GM12878 (cell line): Measurements from ENCODE around the gene ARHGEF10L. TPM values are rescaled to one million over a fixed set of nuclear protein-coding genes. Genes with fewer than 3 reads are reported as not detected.

Experiments used
- ATAC-seq: fragments of 200-7000 bp; cut with Tn5 transposase; 3 replicates; pipeline ENCODE4 v1.9.1; 2020; ENCODE audit warnings: mild to moderate bottlenecking, moderate library complexity
- BruUV-seq: library from RNA; stranded (reverse); fragments of 400-500 nt; replicated peaks from 2 replicates; lab custom pipeline; 2021; lab: Mats Ljungman, UMichigan
- CTCF ChIA-PET: fragments of 300-600 bp; sonication (Branson Sonifier 250); formaldehyde crosslinking; extraction: SDS; loops from one replicate; lab custom pipeline; 2021; ENCODE audit warnings: inconsistent platforms; lab: Yijun Ruan, JAX
- POLR2A ChIA-PET: fragments of 350-600 bp; formaldehyde crosslinking; extraction: SDS; loops from one replicate; lab custom pipeline; 2021; ENCODE audit warnings: inconsistent platforms; lab: Charles Lee
- RAD21 ChIA-PET: fragments of 300-600 bp; sonication (Branson Sonifier 250); formaldehyde crosslinking; loops from one replicate; lab custom pipeline; 2023; ENCODE audit warnings: antibody characterized with exemption; ENCODE audit not compliant: unreplicated experiment; lab: Charles Lee
- SMC1A ChIA-PET: fragments of 300-600 bp; sonication (Branson Sonifier 250); formaldehyde crosslinking; loops from one replicate; lab custom pipeline; 2023; ENCODE audit not compliant: unreplicated experiment, uncharacterized antibody; lab: Charles Lee
- DNase-seq: peaks from one replicate; pipeline ENCODE4 v3.0.0-alpha.2; 2011; ENCODE audit warnings: low read depth, low spot score
- FAIRE-seq: peaks from 3 replicates; lab custom pipeline; 2011; peaks lifted over from hg19 to GRCh38; lab: Jason Lieb, UNC
- H2AFZ ChIP-seq: 2 replicates; pipeline ENCODE4 v1.6.0; 2011; ENCODE audit warnings: low read depth, low read length, control low read depth; ENCODE audit not compliant: control insufficient read depth
- H3K27ac ChIP-seq: 2 replicates; pipeline ENCODE4 v1.5.1; 2011; ENCODE audit warnings: control low read depth; ENCODE audit not compliant: control insufficient read depth, insufficient read depth
- H3K27me3 ChIP-seq, 2 experiments: replicated peaks in 1 of 2; 2 replicates each; pipeline versions ENCODE4 v1.6.0 to v1.6.1; 2011; ENCODE audit warnings: low read length in 1 of 2; ENCODE audit not compliant: control insufficient read depth in 2 of 2, insufficient read depth in 2 of 2
- H3K36me3 ChIP-seq, 2 experiments: 2 replicates each; pipeline ENCODE4 v1.5.1; 2011; ENCODE audit warnings: low read length in 1 of 2; ENCODE audit not compliant: control insufficient read depth in 2 of 2, insufficient read depth in 2 of 2
- H3K4me1 ChIP-seq: 2 replicates; pipeline ENCODE4 v1.6.1; 2011; ENCODE audit warnings: mild to moderate bottlenecking, low read length, moderate library complexity, mixed read lengths; ENCODE audit not compliant: control insufficient read depth, insufficient read depth
- H3K4me2 ChIP-seq: 2 replicates; pipeline ENCODE4 v1.6.0; 2011; ENCODE audit warnings: control low read depth; ENCODE audit not compliant: control insufficient read depth, insufficient read depth
- H3K4me3 ChIP-seq: fragments of 200-600 bp; sonication (generic); 2 replicates; pipeline ENCODE4 v1.5.1; 2016
- H3K79me2 ChIP-seq: 2 replicates; pipeline ENCODE4 v1.6.0; 2011; ENCODE audit warnings: low read length; ENCODE audit not compliant: control insufficient read depth, insufficient read depth
- H3K9ac ChIP-seq: 2 replicates; pipeline ENCODE4 v1.8.0; 2011; ENCODE audit warnings: low read length, control low read depth, mixed read lengths; ENCODE audit not compliant: control insufficient read depth, insufficient read depth
- H3K9me3 ChIP-seq: replicated peaks from 3 replicates; pipeline ENCODE4 v1.5.1; 2011; ENCODE audit warnings: mild to moderate bottlenecking, low read length; ENCODE audit not compliant: control insufficient read depth, insufficient read depth
- H4K20me1 ChIP-seq: 2 replicates; pipeline ENCODE4 v1.6.0; 2011; ENCODE audit not compliant: control insufficient read depth, insufficient read depth
- BHLHE40 ChIP-seq, 2 experiments: fragments of 450-650 bp in 1 of 2; IDR thresholded peaks; 2 replicates each; pipeline ENCODE4 v1.6.1; 2011 to 2017; ENCODE audit warnings: low read depth in 2 of 2, borderline replicate concordance in 1 of 2, improper control_type of control experiment in 1 of 2, low read length in 1 of 2, mild to moderate bottlenecking in 1 of 2
- BMI1 ChIP-seq: fragments of 450-650 bp; IDR thresholded peaks from 2 replicates; pipeline ENCODE4 v1.6.1; 2016; ENCODE audit warnings: mild to moderate bottlenecking, moderate library complexity, borderline replicate concordance
- BRCA1 ChIP-seq: IDR thresholded peaks from 2 replicates; pipeline ENCODE4 v1.6.1; 2011; ENCODE audit warnings: low read depth, low read length, improper control_type of control experiment
- CUX1 ChIP-seq: IDR thresholded peaks from 2 replicates; pipeline ENCODE4 v1.6.1; 2012; ENCODE audit warnings: improper control_type of control experiment, low read depth, low read length; ENCODE audit not compliant: insufficient replicate concordance
- SP1 ChIP-seq: IDR thresholded peaks from one replicate; pipeline ENCODE4 v1.6.1; 2011; ENCODE audit warnings: low read depth, low read length
- WRNIP1 ChIP-seq: IDR thresholded peaks from 2 replicates; pipeline ENCODE4 v1.6.1; 2011; ENCODE audit warnings: low read depth, low read length, improper control_type of control experiment, borderline replicate concordance
- ZSCAN29 ChIP-seq: fragments of 450-650 bp; IDR thresholded peaks from 2 replicates; pipeline ENCODE4 v1.6.1; 2017; ENCODE audit warnings: mild to moderate bottlenecking, moderate library complexity
- WGBS: methylation state at CpG from one replicate; pipeline ENCODE4 v1.1.6; 2016; ENCODE audit warnings: low lambda C conversion rate; ENCODE audit not compliant: insufficient replicate concordance, insufficient coverage; ENCODE audit errors: missing lambda C conversion rate; 5-methylcytosine and 5-hydroxymethylcytosine counted together
- in situ Hi-C: fragments of 300-500 bp; cut with MboI; formaldehyde crosslinking; loops from 9 replicates; pipeline ENCODE4 v1.14.3; 2018; ENCODE audit warnings: mixed read lengths
- intact Hi-C: fragments of 100-400 bp; cut with micrococcal nuclease; formaldehyde crosslinking; loops from one replicate; pipeline ENCODE4 v1.14.2; 2022; ENCODE audit not compliant: unreplicated experiment
- polyA plus RNA-seq, 11 experiments: library from polyadenylated mRNA; depleted of rRNA in 4 of 11; unstranded in 6 of 11; stranded (reverse) in 5 of 11; fragments of >200 nt; fragmentation: Nextera tagmentation in 4 of 11; fragmentation: Illumina TruSeq in 1 of 11; extraction: Ambion mirVana in 4 of 11; extraction: Trizol in 1 of 11; gene quantifications; 1 replicate in 1 of 11; 2 replicates in 10 of 11; pipeline versions ENCODE4 v1.2.1 to v1.2.3, GENCODE V29; 2011 to 2016; ENCODE audit warnings: inconsistent platforms in 2 of 11, missing spikeins in 2 of 11, low read depth in 1 of 11
- total RNA-seq, 4 experiments: library from RNA; depleted of rRNA in 3 of 4; stranded (reverse); fragments of >200 nt in 3 of 4; fragmentation: Illumina TruSeq in 1 of 4; extraction: Trizol in 1 of 4; gene quantifications; 2 replicates each; pipeline versions ENCODE4 v1.2.1 to v1.2.3, GENCODE V29; 2013 to 2021

The ARHGEF10L gene
- total and polyA plus RNA-seq, 10 of the 15 experiments (the other 5 are each of a cell fraction or from before 2014, with no cell fraction given): 0.05 to 0.94 (median 0.28) TPM; not detected in 2

DNA sequence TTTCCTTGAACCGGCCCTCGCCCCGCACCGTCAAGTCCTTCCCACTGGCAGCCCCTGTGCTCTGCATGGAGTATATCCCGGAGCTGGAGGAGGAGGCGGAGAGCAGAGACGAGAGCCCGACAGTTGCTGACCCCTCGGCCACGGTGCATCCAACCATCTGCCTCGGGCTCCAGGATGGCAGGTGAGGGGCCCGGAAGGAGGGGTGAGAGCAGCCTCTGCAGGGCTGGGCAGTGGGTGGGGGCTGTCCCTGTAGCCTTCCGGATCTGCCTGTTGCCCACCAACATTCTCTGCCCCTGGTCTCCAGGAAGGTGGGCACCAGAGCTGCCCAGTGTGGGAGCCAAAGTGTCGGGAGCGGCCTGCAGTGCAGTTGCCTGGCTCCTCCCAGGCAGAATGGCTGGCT lies 116.4 kb downstream of the ARHGEF10L start:
- WGBS: 40% methylated on average over 15 of the region's 15 CpGs
- Histone ChIP-seq H3K4me1 (no peaks in the 10 kb centered on the region), H3K4me2 (no peak overlapping the region), H2AFZ (no peak overlapping the region), H3K9ac (no peak overlapping the region), H3K9me3 (no peaks in the 10 kb centered on the region), H3K79me2 (no peaks in the 10 kb centered on the region), H3K4me3 (no peak overlapping the region), H4K20me1 (no peaks in the 10 kb centered on the region), H3K36me3 (no peaks in the 10 kb centered on the region), H3K27ac (no peak overlapping the region), H3K27me3 (no peaks in the 10 kb centered on the region; a peak in 1 of 4 replicates)
- intact Hi-C loops (no loop called here), in situ Hi-C loops (no loop called here)
- SMC1A ChIA-PET: no interaction called here
- ATAC-seq: no peak
- POLR2A ChIA-PET: no interaction called here
- CTCF ChIA-PET: no interaction called here
- FAIRE-seq: no peak
- DNase-seq: no peak
- no TSS peak for BruUV-seq
- RAD21 ChIA-PET: no interaction called here
- TF ChIP-seq WRNIP1: no peak
- TF ChIP-seq BMI1: no peak
- TF ChIP-seq BHLHE40 (IDR thresholded peaks at IDR 0.05; ENCODE audit: borderline replicate concordance in 1 of 2, low read depth in 2 of 2, low read length in 1 of 2): no peak
- no peak for TF ChIP-seq BRCA1
- TF ChIP-seq SP1: no peak
- TF ChIP-seq CUX1: no peak
- TF ChIP-seq ZSCAN29: no peak
